LoVo (cell line): ENCODE results near the gene MAN2B2.

Experiments
- DNase-seq: peaks from one replicate; pipeline ENCODE4 v3.0.0-alpha.2; 2016; ENCODE audit warnings: low spot score

The MAN2B2 gene

GRCh38 chr4:6574747-6575502 is at the start of gene MAN2B2:
Gene MAN2B2 (plus strand): TSS chr4:6575189. CDS start chr4:6575211, 22 bp downstream.
- DNase-seq = peak; percentile 87

- DNase-seq = no peak
These were observed 49.5 kb upstream of the MAN2B2 start for GRCh38 chr4:6525474-6525873.

GRCh38 chr4:6526156-6526555 is 48.8 kb upstream of the MAN2B2 start:
- no peak for DNase-seq

- DNase-seq = no peak
These were observed 48.3 kb upstream of the MAN2B2 start for GRCh38 chr4:6526671-6527091.

DNA sequence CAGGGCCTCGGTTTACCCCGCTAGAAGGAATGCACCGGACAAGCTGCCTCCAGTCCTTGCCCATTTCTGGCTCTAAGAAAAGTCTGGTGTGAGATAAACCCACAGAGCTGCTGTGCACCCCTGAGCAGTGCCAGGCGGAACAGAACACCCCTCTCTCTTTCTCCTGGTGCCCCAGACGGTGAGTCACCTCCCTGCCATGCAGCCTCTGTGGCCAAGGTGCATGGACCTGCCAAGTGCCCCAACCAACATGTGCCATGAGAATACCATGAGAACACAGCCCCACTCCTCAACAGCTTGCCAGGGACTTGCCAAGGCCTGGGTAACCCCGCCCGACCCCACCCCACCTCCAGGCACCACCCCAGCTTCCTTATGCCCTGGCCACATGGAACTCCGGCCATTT is 47.7 kb upstream of the MAN2B2 start:
- no peak for DNase-seq

GRCh38 chr4:6527683-6528595 is 47.0 kb upstream of the MAN2B2 start:
- no peak for DNase-seq

- DNase-seq = no peak
These were observed 46.0 kb upstream of the MAN2B2 start for GRCh38 chr4:6529021-6529420.

GRCh38 chr4:6530301-6530700 is 44.7 kb upstream of the MAN2B2 start:
- no peak for DNase-seq

GRCh38 chr4:6530964-6531363 is 44.0 kb upstream of the MAN2B2 start:
- DNase-seq = no peak

- no peak for DNase-seq
These were observed 42.9 kb upstream of the MAN2B2 start for GRCh38 chr4:6532102-6532501.

DNA sequence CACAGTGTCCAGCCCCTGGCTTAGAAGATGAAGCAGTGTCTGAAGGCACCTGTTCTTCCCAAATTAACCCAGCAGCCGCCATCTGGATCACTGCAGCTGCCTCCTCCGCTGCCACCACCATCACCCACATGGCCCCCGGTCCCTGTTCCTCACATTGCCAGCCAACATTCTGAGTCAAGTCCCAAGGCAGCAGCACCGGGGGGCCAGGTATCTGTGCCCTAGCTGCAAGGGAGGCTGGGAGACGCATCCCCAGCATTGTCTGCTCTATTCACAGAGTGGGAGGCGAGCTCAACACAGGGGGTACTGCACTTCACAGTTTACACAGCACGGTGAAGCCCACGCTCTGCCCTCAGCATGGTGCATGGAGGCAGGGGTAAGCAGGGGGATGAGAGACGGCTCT is 42.3 kb upstream of the MAN2B2 start:
- no peak for DNase-seq

GRCh38 chr4:6534050-6534449 is 40.9 kb upstream of the MAN2B2 start:
- no peak for DNase-seq

GRCh38 chr4:6534618-6535328 is 40.2 kb upstream of the MAN2B2 start:
- no peak for DNase-seq

DNA sequence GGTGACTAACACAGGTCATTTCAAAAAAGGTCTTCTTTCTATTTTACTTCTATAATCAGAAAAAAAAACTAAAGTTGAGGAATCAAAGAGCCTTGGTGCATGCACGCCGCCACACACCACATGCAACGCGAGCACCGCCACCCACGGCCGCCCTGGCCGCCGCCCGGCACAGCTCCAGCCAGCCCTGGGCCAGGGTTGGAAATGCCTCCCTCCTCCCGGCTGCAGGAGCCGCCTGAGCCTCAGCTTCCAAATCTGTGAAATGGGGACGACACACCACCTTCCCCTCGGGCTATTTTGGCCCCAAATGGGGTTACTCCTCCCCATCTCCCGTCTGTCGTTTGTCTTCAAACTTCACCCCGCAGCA is 39.7 kb upstream of the MAN2B2 start:
- no peak for DNase-seq

- DNase-seq = no peak
These were observed 39.3 kb upstream of the MAN2B2 start for GRCh38 chr4:6535706-6536105.

DNA sequence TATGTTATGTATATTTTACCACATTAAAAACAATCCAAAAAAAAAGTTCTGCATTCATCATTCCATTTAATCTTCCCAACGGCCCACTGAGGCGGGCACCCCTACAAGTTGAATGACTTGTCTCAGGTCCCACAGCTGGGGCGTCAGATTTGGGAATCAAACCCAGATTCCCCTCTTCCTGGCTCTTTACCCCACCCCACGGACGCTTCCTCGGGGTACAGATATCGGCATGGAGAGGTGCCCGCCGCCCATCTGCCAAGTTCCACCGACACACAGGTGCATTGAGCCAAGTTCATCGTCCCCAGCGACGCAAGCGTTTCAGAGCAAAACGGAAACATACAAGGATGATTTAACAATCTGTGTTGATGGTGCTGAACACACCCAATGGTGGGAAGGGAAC is 36.9 kb upstream of the MAN2B2 start:
- no peak for DNase-seq

- DNase-seq = no peak
These were observed 36.4 kb upstream of the MAN2B2 start for GRCh38 chr4:6538575-6538974.

- no peak for DNase-seq
These were observed 35.8 kb upstream of the MAN2B2 start for GRCh38 chr4:6539009-6539764.

DNA sequence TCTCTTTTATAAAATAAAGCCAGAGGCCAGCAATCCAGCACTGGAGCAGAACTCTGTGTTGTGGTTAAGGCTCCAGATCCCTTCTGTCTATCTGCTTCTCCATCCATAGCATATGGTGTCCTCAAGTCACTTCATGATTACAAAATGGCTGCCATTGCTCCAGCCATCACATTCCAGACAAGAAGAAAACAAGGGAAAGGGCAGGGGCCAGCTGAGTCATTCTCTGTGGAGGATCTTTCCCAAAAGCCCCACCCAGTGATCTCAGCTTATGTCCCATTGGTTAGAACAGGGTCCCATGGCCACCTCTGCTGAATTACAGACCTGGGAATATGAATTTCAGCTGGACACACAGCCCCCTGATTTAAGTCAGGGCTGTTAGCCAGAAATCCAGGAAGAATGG is 34.1 kb upstream of the MAN2B2 start:
- DNase-seq = no peak

- DNase-seq = no peak
These were observed 33.2 kb upstream of the MAN2B2 start for GRCh38 chr4:6541789-6542188.

GRCh38 chr4:6542951-6543350 is 32.0 kb upstream of the MAN2B2 start:
- DNase-seq = no peak

DNA sequence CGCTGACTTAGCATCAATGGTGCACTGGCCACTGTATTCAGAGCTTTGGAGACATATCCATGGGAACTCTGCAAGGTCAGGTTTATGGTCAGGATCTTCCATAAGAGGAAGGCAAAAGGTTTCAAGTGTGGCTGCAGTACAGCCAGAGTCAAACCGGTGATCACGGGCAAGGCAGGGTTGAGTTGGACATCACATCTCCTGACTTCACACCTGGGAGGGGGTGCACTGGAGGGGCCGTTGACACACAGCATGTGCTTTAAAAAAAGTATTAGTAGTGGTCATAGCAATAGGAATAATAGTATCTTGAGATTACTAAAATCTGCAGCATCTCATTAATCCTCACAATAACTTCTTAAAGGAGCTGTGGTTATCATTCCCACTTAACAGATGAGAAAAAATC is 28.9 kb upstream of the MAN2B2 start:
- DNase-seq = no peak
